WTC11 (cell line): ENCODE data around the gene CD164L2.

Experiments used
- AR ChIP-seq: fragments of 250-450 bp; sonication (Bioruptor Pico); IDR thresholded peaks from 2 replicates; pipeline ENCODE4 v1.9.0; 2021; ENCODE audit warnings: mild to moderate bottlenecking
- ARID4B ChIP-seq: sonication (generic); formaldehyde crosslinking; IDR thresholded peaks from 2 replicates; pipeline ENCODE4 v1.8.0; 2023; ENCODE audit warnings: missing genetic modification reagents, mild to moderate bottlenecking, borderline replicate concordance
- ATF2 ChIP-seq: sonication (generic); formaldehyde crosslinking; IDR thresholded peaks from 2 replicates; pipeline ENCODE4 v1.8.1; 2022; ENCODE audit warnings: low read depth, missing genetic modification reagents, borderline replicate concordance
- CREB1 ChIP-seq: sonication (generic); formaldehyde crosslinking; IDR thresholded peaks from 2 replicates; pipeline ENCODE4 v1.8.0; 2023; ENCODE audit warnings: mild to moderate bottlenecking, missing genetic modification reagents
- CTCF ChIP-seq: fragments of 200-600 bp; IDR thresholded peaks from 2 replicates; pipeline ENCODE4 v1.8.0; 2022; ENCODE audit warnings: antibody characterized with exemption
- ELF4 ChIP-seq: sonication (generic); formaldehyde crosslinking; IDR thresholded peaks from 2 replicates; pipeline ENCODE4 v1.8.1; 2022; ENCODE audit warnings: low read depth, mild to moderate bottlenecking, moderate library complexity, missing genetic modification reagents
- ESRRA ChIP-seq: sonication (generic); formaldehyde crosslinking; IDR thresholded peaks from 2 replicates; pipeline ENCODE4 v1.8.1; 2022; ENCODE audit warnings: mild to moderate bottlenecking, missing genetic modification reagents, borderline replicate concordance
- IRF1 ChIP-seq: sonication (generic); formaldehyde crosslinking; IDR thresholded peaks from 2 replicates; pipeline ENCODE4 v1.8.0; 2023; ENCODE audit warnings: missing genetic modification reagents
- NR2C2 ChIP-seq: sonication (generic); formaldehyde crosslinking; IDR thresholded peaks from 2 replicates; pipeline ENCODE4 v1.8.0; 2022; ENCODE audit warnings: mild to moderate bottlenecking, missing genetic modification reagents
- PREB ChIP-seq: sonication (generic); formaldehyde crosslinking; IDR thresholded peaks from 2 replicates; pipeline ENCODE4 v1.8.1; 2022; ENCODE audit warnings: mild to moderate bottlenecking, missing genetic modification reagents, moderate library complexity, borderline replicate concordance
- TCF7 ChIP-seq: sonication (generic); formaldehyde crosslinking; IDR thresholded peaks from 2 replicates; pipeline ENCODE4 v1.8.0; 2022; ENCODE audit warnings: mild to moderate bottlenecking, low read depth, missing genetic modification reagents, moderate library complexity
- ZBTB43 ChIP-seq: sonication (generic); formaldehyde crosslinking; IDR thresholded peaks from 2 replicates; pipeline ENCODE4 v1.8.1; 2023; ENCODE audit warnings: mild to moderate bottlenecking, missing genetic modification reagents
- ZNF138 ChIP-seq: sonication (generic); formaldehyde crosslinking; conservative IDR thresholded peaks from 2 replicates; pipeline ENCODE4 v1.8.1; 2022; ENCODE audit warnings: mild to moderate bottlenecking, moderate library complexity, missing genetic modification reagents

- TF ChIP-seq ESRRA (no peak), ZBTB43 (CRISPR knock-in tag) (no peak), CTCF (no peak), PREB (CRISPR knock-in tag) (no peak), AR (CRISPR knock-in tag) (no peak), IRF1 (CRISPR knock-in tag) (no peak), ZNF138 (CRISPR knock-in tag) (no peak), ARID4B (CRISPR knock-in tag) (no peak), TCF7 (no peak), ATF2 (CRISPR knock-in tag) (no peak), CREB1 (CRISPR knock-in tag) (no peak), NR2C2 (CRISPR knock-in tag) (no peak), ELF4 (CRISPR knock-in tag) (no peak)
Observed at GRCh38 chr1:27383661-27384060, 528 bp upstream of the CD164L2 start.
